GM18519 (cell line): Measurements from ENCODE around the gene PHB1.

Experiments used
- ATAC-seq: cut with Tn5 transposase; IDR thresholded peaks from one replicate; pipeline ENCODE4 v1.9.1; 2021; ENCODE audit warnings: mild to moderate bottlenecking, moderate library complexity; ENCODE audit not compliant: unreplicated experiment, low FRiP score

PHB1 gene

GRCh38 chr17:49357516-49357915 is 57.2 kb downstream of the PHB1 start:
- ATAC-seq = no peak

GRCh38 chr17:49356320-49356719 is 58.4 kb downstream of the PHB1 start:
- no peak for ATAC-seq
